Endodermal cell (in vitro differentiated cells): ENCODE results near the gene WSCD2. TPM values are rescaled to one million over a fixed set of nuclear protein-coding genes. Genes with fewer than 3 reads are reported as not detected.
A peak's percentile ranks its signal among the peaks of the same experiment; 100 is the strongest.

ENCODE experiments used
- DNase-seq: peaks from one replicate; pipeline ENCODE4 v3.0.0-alpha.2; 2017
- H3K27ac ChIP-seq: 2 replicates; pipeline ENCODE4 v1.5.1; 2013; ENCODE audit warnings: mild to moderate bottlenecking, low read depth, low read length, moderate library complexity
- H3K27me3 ChIP-seq: 2 replicates; pipeline ENCODE4 v1.6.1; 2013; ENCODE audit warnings: mild to moderate bottlenecking, low read length, moderate library complexity; ENCODE audit not compliant: insufficient read depth, control insufficient read depth, poor library complexity, severe bottlenecking
- H3K36me3 ChIP-seq: 2 replicates; pipeline ENCODE4 v1.7.0; 2013; ENCODE audit warnings: mild to moderate bottlenecking, low read length, moderate library complexity; ENCODE audit not compliant: control insufficient read depth, insufficient read depth
- H3K4me1 ChIP-seq: one replicate; pipeline ENCODE4 v1.7.0; 2013; ENCODE audit warnings: low read length; ENCODE audit not compliant: control insufficient read depth, insufficient read depth
- H3K4me3 ChIP-seq: 2 replicates; pipeline ENCODE4 v1.5.1; 2013; ENCODE audit warnings: mild to moderate bottlenecking, low read length, moderate library complexity
- H3K9ac ChIP-seq: 2 replicates; pipeline ENCODE4 v1.6.1; 2013; ENCODE audit warnings: mild to moderate bottlenecking, low read length, moderate library complexity; ENCODE audit not compliant: poor library complexity, severe bottlenecking; ENCODE audit errors: extremely low read depth
- H3K9me3 ChIP-seq: 2 replicates; pipeline ENCODE4 v1.6.1; 2013; ENCODE audit warnings: mild to moderate bottlenecking, low read length, moderate library complexity; ENCODE audit not compliant: control insufficient read depth
- H3K27ac Mint-ChIP-seq: 2 replicates; pipeline ENCODE4 v1.8.0; 2020; ENCODE audit warnings: mixed read lengths
- H3K27me3 Mint-ChIP-seq: 2 replicates; pipeline ENCODE4 v1.8.0; 2021; ENCODE audit warnings: mild to moderate bottlenecking, mixed read lengths; ENCODE audit not compliant: insufficient read depth
- H3K36me3 Mint-ChIP-seq: 2 replicates; pipeline ENCODE4 v1.8.0; 2020; ENCODE audit warnings: low read depth, mixed read lengths
- H3K4me1 Mint-ChIP-seq: 2 replicates; pipeline ENCODE4 v1.8.0; 2020; ENCODE audit warnings: mixed read lengths
- H3K4me3 Mint-ChIP-seq: 2 replicates; pipeline ENCODE4 v1.8.0; 2020; ENCODE audit warnings: mild to moderate bottlenecking, moderate library complexity, mixed read lengths
- H3K9me3 Mint-ChIP-seq: 2 replicates; pipeline ENCODE4 v1.8.0; 2020; ENCODE audit warnings: mild to moderate bottlenecking, mixed read lengths
- CTCF ChIP-seq: fragments of 200-600 bp; sonication (generic); conservative IDR thresholded peaks from 2 replicates; pipeline ENCODE4 v1.5.0; 2021; ENCODE audit warnings: antibody characterized with exemption, mild to moderate bottlenecking
- WGBS, 2 experiments: methylation state at CpG; one replicate each; pipeline versions ENCODE4 v1.1.5 to v1.1.7; 2013; ENCODE audit warnings: missing lambda C conversion rate in 2 of 2, mixed read lengths in 1 of 2; ENCODE audit not compliant: insufficient coverage in 1 of 2, insufficient read length in 1 of 2; 5-methylcytosine and 5-hydroxymethylcytosine counted together
- total RNA-seq, 2 donors: library from RNA; stranded (reverse); fragmentation: NEBNext Ultra II Directional in 1 of 2; extraction: Animal tissue kit (Norgen Biotek cat#: 25700) in 1 of 2; gene quantifications; 2 replicates in 1 of 2; 3 replicates in 1 of 2; pipeline ENCODE4 v1.2.1, GENCODE V29; 2021

Gene WSCD2
- total RNA-seq, 2 donors from 2014 or later = 0.80 to 1.3 TPM

DNA sequence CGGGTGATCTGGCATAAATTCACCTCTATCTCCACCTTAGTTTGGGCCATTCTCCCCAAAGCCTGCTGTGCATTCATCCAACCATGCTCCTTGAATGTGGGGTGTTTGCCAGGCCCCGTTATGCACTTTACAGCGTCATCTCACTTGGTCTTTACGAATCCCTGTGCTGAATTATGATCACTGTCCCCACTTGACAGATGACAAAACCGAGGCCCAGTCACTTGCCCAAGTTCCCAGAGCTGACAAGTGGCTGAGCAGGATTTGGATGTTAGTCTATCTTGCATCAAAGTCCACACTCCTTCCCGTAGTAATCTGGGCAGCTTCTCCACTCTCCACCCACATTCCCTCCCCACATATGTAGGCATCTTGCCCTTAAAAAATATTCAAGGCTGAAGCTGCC, 44.8 kb downstream of the WSCD2 start:
- H3K27me3 ChIP-seq = peaks cover 56% of the 10 kb centered on the region
- H3K4me1 ChIP-seq = peaks cover 7% of the 10 kb centered on the region
- no peak for TF ChIP-seq CTCF
- no peak overlapping the region for H3K4me3 ChIP-seq
- Mint-ChIP-seq H3K4me1 (peaks cover 18% of the 10 kb centered on the region), H3K27me3 (peaks cover 62% of the 10 kb centered on the region), H3K27ac (no peak overlapping the region), H3K9me3 (peaks cover 11% of the 10 kb centered on the region), H3K4me3 (no peak overlapping the region), H3K36me3 (no peaks in the 10 kb centered on the region)
- H3K9me3 ChIP-seq = peaks cover 14% of the 10 kb centered on the region
- no peak overlapping the region for H3K27ac ChIP-seq
- DNase-seq = no peak
- H3K9ac ChIP-seq = no peak overlapping the region
- no peaks in the 10 kb centered on the region for H3K36me3 ChIP-seq
- 88 to 96% methylated on average over 5 to 6 of the region's 6 CpGs for WGBS, 2 experiments

DNA sequence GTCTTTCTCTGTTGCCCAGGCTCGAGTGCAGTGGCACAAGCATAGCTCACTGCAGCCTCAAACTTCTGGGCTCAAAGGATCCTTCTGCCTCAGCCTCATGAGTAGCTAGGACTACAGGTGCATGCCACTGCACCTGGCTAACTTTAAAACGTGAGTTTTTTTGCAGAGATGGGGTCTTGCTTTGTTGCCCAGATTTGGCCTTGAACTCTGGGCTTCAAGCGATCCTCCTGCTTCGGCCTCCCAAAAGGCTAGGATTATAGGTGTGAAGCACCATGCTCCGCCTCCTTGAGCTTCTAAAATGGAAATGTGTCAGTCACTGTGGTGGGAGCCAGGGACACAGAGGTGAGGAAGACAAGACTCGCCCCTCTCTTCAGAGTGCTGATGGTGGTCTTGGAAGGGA, 45.6 kb downstream of the WSCD2 start:
- H3K4me3 ChIP-seq = no peak overlapping the region
- H3K36me3 ChIP-seq = no peaks in the 10 kb centered on the region
- Mint-ChIP-seq H3K4me3 (no peak overlapping the region), H3K4me1 (peaks cover 18% of the 10 kb centered on the region), H3K27ac (no peak overlapping the region), H3K27me3 (peaks cover 63% of the 10 kb centered on the region), H3K9me3 (peaks cover 11% of the 10 kb centered on the region), H3K36me3 (no peaks in the 10 kb centered on the region)
- H3K4me1 ChIP-seq = peaks cover 7% of the 10 kb centered on the region
- H3K27me3 ChIP-seq = peaks cover 59% of the 10 kb centered on the region
- no peak for DNase-seq
- H3K27ac ChIP-seq = no peak overlapping the region
- H3K9ac ChIP-seq = no peak overlapping the region
- WGBS, 2 experiments = 86 to 92% methylated on average over 5 to 6 of the region's 6 CpGs
- no peak for TF ChIP-seq CTCF
- H3K9me3 ChIP-seq = peaks cover 14% of the 10 kb centered on the region

DNA sequence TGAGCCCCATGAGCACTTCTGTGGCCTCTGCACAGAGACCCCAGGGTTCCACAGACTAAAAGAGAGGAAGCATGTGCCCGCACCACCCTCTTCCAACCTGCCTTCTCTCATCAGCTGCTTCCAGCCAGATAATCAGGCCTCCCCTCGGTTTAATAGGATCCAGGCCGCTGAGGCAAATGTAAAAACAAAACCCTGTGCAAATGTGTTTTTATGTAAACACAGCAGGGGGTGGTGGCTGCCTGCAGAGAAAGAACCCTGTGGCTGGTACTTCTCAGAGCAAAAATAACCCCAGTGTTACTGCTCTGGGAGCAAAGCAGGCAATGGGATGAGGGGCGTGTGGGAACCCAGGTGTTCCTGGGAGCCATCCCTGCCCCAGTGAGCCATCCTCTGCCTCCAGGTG, 46.2 kb downstream of the WSCD2 start:
- Histone ChIP-seq H3K36me3 (no peaks in the 10 kb centered on the region), H3K4me3 (no peak overlapping the region), H3K27ac (no peak overlapping the region), H3K27me3 (peaks cover 59% of the 10 kb centered on the region), H3K9me3 (peaks cover 14% of the 10 kb centered on the region), H3K4me1 (peaks cover 7% of the 10 kb centered on the region), H3K9ac (no peak overlapping the region)
- WGBS, 2 experiments = 33 to 51% methylated on average over 3 to 4 of the region's 4 CpGs
- no peak for TF ChIP-seq CTCF
- H3K9me3 Mint-ChIP-seq = peaks cover 11% of the 10 kb centered on the region
- H3K4me3 Mint-ChIP-seq = no peak overlapping the region
- no peak overlapping the region for H3K27ac Mint-ChIP-seq
- peaks cover 18% of the 10 kb centered on the region for H3K4me1 Mint-ChIP-seq
- no peaks in the 10 kb centered on the region for H3K36me3 Mint-ChIP-seq
- peaks cover 63% of the 10 kb centered on the region for H3K27me3 Mint-ChIP-seq
- DNase-seq = peak; percentile 78
